Stimulated activated CD8-positive, alpha-beta memory T cell treated with anti-CD3 and anti-CD28 coated beads, Interleukin-7, amount 100 ng/mL, for 4 hours (primary cell): ENCODE measurements around the gene KANSL3.
"Not testable (repeated sequence)": the region's sequence is repeated elsewhere in the genome, so short reads cannot be mapped to it uniquely, and the experiment has no call there.

Source experiments
- DNase-seq, 2 donors: peaks; one replicate each; pipeline ENCODE4 v3.0.0-alpha.2; 2020; ENCODE audit warnings: low read depth in 2 of 2

KANSL3 gene

DNA sequence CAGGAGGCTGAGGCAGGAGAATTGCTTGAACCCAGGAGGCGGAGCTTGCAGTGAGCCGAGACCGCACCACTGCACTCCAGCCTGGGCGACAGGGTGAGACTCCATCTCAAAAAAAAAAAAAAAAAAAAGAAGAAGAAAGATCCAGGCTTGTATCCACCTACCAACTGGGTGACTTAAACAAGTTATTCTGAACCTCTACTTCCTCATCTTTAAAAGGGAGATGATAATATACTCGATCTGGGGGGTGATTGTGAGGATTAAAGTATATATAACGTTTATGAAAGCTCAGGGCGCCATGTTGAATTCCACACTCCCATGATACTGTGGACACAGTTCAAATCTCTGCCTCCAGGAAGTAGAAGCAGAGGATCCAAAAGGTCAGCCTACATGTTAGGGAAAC, 16.7 kb upstream of the KANSL3 start:
- DNase-seq, result not testable (repeated sequence)

DNA sequence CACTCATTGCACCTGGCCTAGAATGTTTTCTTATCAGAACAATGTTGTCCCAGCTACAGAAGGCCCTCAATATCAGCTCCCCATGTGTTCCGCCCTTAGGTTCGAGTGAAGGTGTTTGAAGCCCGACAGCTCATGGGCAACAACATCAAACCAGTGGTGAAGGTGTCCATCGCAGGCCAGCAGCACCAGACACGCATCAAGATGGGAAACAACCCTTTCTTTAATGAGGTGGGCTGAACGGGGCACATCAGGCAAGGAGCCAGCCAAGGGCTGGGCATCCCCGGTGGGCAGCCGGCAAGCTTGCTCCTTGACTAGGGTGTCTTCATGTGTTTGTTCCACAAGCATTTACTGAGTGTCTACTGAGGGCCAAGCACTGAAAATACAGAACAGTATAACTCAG, 13.7 kb upstream of the KANSL3 start:
- no peak for DNase-seq

DNA sequence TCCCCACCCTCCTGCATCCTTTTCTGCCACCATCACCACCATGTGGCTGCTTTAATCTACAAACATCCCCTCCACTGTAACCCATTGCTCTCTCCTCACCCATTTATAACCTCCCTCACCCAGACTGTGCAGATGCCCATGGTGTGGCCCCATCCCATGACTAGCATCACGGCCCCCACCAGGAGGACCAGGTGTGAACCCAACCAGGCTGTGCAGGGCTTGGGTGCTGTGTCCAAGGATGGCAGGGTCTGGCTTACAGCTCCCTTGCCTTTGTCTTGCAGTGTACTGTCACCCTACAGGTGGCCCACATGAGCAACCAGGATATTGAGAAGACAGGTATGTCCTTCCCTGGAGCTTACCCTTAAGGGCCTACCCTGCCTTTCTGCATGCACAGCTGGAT, 11.2 kb upstream of the KANSL3 start:
- no peak for DNase-seq

DNA sequence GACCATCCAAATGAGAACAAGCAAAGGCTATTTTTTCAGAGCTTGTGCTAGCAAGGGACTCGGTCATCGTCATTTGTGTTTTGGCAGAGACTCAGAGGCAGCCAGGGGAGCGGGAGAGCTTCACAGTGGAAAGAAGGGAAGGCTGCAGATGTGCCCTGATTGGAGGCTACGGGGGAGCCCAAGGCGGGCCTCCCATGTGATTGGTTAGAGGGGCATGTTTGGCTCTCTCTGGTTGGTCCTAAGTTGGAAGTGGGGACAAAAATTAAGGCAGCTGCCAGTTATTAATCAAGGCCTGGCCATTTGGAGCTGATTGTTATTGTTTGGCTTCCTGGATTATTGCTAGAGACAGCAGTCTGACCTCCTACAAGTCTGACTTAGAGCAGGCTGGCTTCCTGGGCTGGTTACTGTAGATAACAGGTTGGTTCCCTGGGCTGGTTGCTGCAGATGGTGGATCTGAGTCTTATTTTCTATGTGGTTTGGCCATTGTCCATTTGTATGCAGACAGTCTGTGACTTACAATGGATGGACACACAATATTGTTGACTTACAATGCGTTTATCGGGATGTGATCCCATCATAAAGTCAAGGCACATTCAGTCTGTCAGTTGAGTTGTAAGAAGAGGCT, 10.3 kb upstream of the KANSL3 start:
- no peak for DNase-seq

DNA sequence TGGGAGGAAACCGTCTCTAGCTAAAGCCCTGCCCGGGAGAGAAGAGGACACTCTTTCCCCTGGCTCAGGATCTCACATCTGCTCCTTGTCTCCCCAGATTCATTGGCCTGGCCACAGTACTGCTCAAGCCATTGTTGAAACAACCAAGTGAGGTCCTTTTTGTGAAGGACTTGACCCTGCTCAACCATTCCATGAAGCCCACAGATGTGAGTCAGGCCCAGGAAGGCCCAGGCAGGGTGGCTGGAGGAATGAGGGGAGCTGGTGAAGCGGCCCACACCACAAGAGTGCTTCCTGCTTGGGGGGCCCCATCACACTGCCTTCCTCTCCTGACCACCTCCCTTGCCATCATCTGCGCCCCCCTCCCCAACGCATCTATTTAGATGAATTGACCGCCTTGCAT, 9.6 kb upstream of the KANSL3 start:
- no peak for DNase-seq

DNA sequence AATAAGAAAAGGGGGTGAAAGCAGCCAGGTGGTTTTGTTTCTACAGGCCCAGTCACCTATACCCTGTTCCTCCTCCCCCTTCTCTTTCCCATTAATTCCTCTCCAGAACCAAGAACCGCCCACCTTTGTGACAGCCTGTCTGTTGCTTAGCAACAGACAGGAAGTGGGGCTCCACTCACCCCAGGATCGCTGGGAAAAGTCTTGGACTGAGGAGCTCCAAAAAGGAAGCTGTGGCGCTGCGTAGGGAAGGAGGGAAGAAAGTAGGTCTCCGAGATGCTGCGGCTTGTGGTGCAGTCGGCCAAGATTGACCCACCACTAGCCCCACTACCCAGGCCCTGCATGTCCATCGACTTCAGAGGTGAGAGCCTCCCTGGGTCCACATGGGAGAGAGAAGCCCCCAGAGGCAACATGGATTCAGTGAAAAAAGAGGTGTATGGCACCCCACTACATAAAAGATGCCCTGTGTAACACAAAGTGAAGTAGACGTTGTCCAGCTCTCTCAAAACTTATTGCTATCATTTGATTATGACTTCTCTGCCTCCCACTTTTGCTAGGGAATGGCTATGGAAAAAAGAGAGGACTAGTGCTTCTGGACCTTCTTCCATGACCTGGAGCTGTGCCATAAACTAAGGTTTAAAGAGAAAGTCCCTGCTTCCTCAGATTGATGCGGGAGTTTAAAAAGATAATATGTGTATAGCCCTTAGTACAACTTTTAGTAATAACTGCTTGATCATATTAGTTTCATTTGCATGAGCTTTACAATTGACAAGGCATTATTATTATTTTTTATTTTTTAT, 4.7 kb upstream of the KANSL3 start, which contains the start of gene FER1L5:
Gene FER1L5, plus strand, starts transcription at position 201 of the 797 bp plus-strand sequence. Its CDS starts 73 bp downstream, at position 274.
- DNase-seq, result no peak

DNA sequence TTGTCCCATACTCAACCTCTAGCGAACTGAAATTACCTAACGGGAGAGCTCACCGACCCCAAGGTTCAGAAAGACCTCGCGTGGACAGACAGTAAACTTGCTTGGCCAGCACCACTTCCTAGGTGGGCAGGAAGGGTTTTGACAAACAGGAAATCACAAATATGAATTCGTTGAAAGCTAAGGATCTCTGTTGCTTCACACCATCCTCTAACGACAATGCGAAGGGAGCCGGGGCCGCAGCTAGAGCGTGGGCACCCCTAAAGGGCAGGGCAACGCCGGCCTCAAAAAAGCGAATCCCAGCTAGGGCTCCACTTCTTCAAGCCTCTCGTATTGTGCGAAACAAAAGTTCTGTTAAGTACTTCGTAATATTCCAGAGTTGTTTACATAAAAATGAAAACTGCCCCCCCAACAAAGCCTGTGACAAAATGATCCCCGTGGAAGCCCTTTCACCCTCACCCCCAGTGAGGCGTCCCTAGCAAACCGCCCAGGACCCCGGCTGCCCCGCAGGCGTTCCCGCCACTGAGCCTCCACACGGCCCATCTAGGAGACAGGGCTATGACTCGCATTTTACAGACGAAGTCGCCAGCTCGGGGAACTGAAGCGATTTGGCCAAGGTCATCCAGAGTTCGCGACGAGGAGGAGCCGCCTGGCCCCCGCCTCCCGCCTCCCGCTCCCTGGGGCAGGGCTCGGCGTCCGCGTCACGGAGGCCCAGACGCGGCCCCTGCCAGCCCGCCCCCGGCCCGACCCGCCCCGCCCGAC, 548 bp downstream of the KANSL3 start:
- DNase-seq, result peak; percentile 64 to 80

DNA sequence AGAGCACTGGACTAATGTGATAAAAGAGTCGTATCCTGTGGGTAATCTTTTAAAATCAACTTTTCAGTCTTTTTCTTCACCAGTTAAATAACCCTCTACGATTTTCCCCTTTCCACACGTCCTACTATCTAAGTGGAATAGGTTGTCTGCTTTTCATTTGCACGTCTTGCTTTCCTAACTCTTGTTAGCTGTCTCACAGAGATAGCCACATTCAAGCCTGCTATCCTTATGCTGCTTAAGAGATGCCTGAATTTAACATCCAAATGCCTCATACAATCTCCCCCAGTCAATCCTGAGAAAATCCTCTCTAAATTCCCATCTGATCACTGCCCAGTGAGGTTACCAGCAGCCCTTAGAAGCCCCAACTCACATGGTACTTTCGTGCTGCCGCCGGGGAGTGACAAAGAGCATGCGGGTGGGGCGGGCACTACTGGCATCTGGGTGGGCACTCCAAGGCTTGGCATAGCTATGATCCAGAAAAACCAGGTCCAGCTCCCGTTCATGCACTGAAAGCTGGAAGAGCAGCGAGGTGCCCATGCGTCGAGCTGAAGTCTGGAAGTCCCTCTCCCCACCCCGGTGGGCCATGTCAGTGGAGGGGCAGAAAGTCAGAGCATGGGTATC, 1.5 kb downstream of the KANSL3 start:
- DNase-seq, result no peak

DNA sequence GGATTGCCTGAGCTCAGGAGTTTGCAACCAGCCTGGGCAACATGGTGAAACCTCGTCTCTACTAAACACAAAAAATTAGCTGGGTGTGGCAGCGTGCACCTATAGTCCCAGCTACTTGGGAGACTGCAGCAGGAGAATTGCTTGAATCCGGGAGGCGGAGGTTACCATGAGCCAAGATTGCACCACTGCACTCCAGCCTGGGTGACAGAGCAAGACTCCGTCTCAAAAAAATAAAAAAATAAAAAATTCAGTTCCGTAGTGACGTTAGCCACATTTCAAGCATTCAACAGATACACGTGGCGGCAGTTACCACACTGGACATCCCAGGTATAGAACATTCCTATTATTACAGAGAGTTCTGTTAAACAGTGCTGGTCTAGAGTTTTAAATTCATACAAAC, 4.5 kb downstream of the KANSL3 start:
- no peak for DNase-seq

DNA sequence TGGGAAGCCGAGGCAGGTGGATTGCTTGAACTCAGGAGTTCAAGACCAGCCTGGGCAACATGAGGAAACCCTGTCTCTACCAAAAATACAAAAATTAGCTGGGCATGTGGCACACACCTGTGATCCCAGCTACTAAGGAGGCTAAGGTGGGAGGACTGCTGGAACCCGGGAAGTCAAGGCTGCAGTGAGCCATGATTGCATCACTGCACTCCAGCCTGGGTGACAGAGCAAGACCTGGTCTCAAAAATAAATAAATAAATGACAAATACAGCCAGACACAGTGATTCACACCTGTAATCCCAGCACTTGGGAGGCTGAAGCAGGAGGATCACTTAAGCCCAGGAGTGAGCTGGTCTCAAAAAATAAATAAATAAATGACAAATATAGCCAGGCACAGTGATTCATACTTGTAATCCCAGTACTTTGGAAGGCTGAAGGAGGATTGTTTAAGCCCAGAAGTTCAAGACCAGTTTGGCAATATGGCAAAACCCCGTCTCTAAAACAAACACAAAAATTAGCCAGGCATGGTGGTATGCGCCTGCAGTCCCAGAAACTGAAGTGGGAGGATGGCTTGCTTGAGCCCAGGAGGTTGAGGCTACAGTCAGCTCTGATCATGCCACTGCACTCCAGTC, 6.2 kb downstream of the KANSL3 start:
- no peak for DNase-seq

DNA sequence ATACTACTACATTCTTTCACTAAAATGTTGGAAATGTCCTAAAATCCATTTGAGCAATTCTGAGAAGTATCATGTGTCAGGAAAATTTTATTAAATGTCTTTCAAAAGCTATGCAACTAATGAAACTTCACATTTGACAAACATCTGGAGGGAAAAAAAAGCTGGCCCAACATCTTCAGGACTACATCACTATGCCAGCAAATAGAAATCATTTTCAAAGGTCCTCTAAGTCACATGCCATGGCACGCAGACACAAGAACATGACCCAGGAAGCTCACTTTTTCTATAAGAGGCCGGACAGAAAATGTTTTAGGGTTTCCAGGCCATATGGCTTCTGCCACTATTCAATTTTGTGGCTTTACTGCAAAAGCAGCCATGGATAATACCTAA, 11.6 kb downstream of the KANSL3 start:
- DNase-seq, result no peak

DNA sequence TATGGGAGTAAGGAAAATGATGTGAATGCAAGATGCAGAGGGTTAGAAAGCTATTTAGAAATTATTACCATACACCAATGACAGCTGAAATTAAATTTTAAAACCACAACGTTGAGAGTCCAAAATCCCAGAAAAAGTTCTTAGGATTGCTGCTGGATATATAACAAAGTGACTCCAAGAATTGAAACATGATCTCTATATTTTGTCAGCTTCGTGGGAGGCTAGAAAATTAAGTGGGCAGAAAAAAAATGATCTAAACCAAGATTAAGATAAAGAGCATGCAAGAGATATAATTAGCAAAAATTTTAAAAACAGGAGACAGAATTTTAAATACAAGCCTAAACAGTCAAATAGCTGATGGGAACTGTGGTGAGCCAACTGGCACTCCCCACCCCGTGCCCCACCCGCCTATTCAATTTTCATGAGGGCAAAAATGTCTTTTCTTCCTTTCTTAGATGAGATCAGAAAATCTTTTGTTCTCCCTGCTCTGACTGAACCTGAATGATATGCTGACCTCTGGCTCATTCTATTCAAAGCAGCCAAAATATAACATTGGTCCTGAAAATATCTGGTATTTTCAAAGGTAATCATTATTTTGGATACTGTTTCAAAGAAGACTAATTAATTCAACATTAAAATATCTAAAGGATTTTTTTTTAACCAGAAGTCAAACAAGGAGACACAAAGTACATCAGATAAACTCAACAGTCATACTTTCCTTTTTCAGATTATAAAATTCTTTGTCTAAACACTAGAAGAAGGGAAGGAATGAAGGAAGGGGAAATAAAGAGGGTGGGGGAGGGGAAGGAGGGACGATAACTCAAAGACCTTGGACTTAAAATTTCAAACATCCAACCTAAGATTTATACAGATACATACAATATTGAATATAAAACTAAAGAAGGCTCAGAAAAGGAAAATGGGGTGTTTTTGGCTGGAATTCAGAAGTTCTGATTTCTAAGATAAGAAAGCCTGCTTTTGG, 12.2 kb downstream of the KANSL3 start:
- no peak for DNase-seq

DNA sequence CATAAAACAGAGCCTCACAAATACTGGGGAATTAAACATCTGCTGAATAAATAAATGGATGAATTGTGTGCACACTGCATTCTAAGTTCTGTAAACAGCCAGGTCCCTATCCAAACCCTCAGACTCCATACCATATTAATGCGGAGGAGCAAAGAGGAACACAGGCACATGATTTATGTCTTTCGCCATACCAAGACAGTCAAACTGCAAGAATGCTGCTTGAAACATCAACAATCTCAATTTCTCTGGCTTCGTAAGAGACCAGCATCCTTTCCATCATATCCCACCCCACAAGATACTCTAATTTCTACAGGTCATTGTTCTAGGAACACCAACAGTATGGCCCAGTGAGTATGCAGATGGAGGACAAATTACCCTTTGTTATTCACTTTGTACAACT, 15.0 kb downstream of the KANSL3 start:
- no peak for DNase-seq

DNA sequence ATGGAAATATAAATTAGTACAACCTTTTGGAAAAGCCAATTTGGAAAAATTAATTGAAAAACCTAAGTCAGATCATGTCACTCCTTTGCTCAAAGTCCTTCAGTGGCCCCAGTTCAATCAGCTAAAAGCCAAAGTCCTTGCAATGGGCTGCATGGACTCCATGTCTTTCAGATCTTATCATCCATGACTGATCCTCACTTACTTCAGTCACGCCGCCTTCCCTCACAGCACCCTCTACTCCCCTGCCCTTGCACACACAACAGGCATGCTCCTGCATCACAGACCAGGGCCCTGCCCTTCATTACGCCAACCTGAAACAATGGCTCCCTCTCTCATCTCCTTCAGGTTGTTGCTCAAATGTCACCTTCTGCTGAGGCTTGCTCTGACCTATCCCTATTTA, 15.6 kb downstream of the KANSL3 start:
- no peak for DNase-seq

DNA sequence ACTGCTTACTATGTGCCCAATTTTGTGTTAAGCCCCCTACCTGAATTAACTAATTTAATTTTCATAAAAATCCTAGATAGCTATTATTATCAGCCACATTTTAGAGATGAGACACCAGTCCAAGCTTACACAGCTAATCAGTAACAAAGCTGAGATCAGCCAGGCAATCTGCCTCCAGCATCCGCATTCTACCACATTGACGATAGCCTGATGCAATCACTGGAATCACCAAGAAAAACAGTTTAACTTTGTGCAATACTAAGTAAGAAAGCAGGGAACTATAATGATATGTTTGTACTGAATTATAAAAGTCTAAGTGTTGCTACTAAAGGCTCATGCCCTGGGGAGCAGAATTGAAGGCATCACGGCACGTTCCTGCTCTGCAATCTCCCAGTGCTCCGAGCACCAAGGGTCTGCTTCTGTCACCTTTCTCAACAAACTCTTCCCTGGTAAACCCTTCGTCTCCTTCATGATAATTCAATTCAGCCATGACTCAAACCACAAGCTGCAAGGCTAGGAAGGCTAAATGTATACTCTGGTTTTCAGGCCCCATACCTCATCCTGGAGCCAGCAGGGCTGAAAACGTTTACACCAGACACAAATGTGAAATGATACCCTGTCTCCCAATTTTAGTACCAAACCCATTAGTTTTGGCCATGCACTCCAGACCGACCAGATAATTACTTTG, 19.4 kb downstream of the KANSL3 start:
- DNase-seq, result no peak

DNA sequence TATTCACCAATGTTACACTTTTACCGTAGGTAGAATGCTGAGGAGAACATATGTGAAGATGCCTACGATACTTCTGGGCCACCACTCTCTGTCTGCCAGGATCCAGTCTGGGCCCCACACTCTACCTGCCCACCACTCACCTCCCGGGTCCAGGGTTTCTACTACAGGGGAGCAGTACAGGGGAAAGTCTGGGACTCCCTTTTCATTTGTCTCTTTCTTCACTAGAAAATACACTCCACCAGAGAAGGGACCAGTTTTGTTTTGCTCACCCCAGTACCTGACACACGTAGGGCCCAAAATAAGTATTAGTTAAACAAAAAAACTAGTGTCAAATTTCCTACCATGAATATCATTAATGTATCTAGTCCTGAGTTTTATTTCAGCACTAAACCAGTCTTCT, 21.1 kb downstream of the KANSL3 start:
- no peak for DNase-seq

DNA sequence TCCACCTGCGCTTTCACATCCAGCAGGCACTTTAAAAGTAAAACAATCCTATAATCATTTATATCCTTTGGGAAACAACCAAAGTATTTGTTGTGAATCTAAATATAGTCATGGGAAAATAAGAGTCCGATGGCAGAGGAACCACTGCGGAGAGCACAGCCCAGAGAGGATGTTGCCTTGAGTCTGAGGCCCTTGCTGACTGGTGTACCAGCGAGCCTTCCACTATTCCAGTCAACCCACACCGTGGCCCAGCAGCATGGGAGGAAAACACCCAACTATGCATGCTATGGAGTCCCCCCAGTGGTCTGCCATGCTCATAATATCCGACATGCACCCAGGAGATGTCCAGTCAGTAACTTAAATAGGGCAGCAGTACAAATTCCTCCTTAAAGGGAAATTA, 21.6 kb downstream of the KANSL3 start:
- no peak for DNase-seq

DNA sequence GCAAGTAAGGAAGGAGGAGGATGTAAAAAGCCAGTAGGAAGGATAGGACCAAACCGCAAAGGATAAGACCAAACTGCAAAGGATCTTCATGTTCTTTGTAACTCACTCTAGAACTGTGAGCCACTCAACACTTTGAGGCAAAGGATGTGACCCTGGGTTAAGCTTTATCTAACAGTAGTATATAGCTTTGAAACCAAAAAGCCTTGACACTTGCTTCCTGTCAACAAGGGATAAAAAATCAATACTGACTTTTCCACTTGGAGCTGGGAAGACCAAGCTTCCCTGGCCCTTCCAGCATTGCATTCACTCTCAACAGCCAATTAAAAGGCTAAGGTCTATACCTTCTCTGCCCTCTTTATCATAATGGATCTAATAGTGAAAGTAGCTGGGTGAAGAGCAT, 22.0 kb downstream of the KANSL3 start:
- DNase-seq, result no peak

DNA sequence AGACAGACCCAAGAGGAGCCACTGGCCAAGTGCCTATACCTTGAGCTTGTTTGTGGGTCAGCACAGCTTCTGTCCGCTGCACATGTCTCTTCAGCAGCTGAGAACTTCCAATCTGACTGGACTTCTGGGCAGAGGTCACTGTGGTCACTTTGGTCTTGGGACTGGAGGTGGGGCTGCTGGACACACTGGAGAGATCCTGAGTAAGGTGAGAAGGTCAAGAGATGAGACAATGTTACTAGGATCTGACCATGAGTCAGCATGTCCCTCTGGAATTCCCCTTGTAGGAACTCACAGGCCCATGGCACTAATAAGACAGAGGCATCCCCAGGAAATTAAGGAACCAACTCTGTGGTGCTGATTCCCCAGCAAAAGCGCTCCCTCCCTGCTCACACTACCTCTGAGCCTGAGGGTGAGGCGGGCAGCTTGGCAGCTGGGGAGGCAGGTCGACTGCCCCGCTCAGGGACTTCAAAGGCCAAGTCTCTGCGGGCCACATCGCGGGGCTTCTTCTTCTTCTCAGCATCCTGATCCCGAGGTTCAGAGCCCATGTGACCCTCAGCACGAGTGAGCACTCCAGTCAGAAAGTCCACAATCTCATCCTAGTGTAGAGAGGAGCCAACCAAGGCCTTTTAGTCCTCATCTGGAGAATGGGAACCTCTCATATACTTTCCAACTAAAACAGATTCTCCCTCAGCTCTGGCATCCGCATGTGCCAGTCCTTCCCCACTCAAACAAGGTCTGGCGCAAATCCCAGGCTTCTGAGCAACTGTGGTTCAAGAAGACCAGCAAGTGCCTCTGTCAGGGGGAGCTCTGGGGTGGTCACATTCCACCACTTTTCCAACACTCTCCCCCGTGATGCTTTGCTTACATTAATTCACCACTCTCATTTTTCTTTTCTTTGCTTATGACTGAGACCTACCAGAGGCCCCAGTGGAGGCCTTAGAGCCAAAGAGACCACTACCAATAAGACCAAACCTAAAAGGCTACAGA, 29.4 kb downstream of the KANSL3 start:
- DNase-seq, result no peak
